ENCODE data around the gene LENG8.

LENG8 gene

GRCh38 chr19:54424201-54424600 lies 24.8 kb upstream of the LENG8 start:
- no peak for DNase-seq

GRCh38 chr19:54424660-54425381 lies 24.2 kb upstream of the LENG8 start:
- DNase-seq, result no peak

GRCh38 chr19:54425382-54425723 lies 23.6 kb upstream of the LENG8 start:
- no peak for DNase-seq

GRCh38 chr19:54426291-54426931 lies 22.6 kb upstream of the LENG8 start:
- no peak for DNase-seq

GRCh38 chr19:54427586-54427985 lies 21.4 kb upstream of the LENG8 start:
- DNase-seq, result no peak

- no peak for DNase-seq
Measured at GRCh38 chr19:54428323-54429175, 20.4 kb upstream of the LENG8 start.

GRCh38 chr19:54429176-54429495 lies 19.9 kb upstream of the LENG8 start:
- no peak for DNase-seq

- DNase-seq, result no peak
Measured at GRCh38 chr19:54429545-54430227, 19.3 kb upstream of the LENG8 start.

GRCh38 chr19:54430306-54431254 lies 18.4 kb upstream of the LENG8 start:
- DNase-seq, result no peak

GRCh38 chr19:54431255-54431838 lies 17.7 kb upstream of the LENG8 start:
- no peak for DNase-seq

- no peak for DNase-seq
Measured at GRCh38 chr19:54432144-54432738, 16.8 kb upstream of the LENG8 start.

GRCh38 chr19:54433697-54434096 lies 15.3 kb upstream of the LENG8 start:
- DNase-seq, result no peak

- no peak for DNase-seq
Measured at GRCh38 chr19:54434112-54434872, 14.7 kb upstream of the LENG8 start.

- DNase-seq, result no peak
Measured at GRCh38 chr19:54434873-54435214, 14.2 kb upstream of the LENG8 start.

- DNase-seq, result no peak
Measured at GRCh38 chr19:54435551-54436016, 13.4 kb upstream of the LENG8 start.

GRCh38 chr19:54436031-54436523 lies 12.9 kb upstream of the LENG8 start:
- no peak for DNase-seq

- DNase-seq, result no peak
Measured at GRCh38 chr19:54436628-54437252, 12.3 kb upstream of the LENG8 start.

- DNase-seq, result no peak
Measured at GRCh38 chr19:54439174-54439851, 9.7 kb upstream of the LENG8 start.

GRCh38 chr19:54440641-54441040 lies 8.4 kb upstream of the LENG8 start:
- DNase-seq, result no peak
